Fibroblast of mammary gland (primary cell): Measurements from ENCODE around the gene PRDM11.

Source experiments
- DNase-seq: peaks from one replicate; pipeline ENCODE4 v3.0.0-alpha.2; 2010; ENCODE audit warnings: low read depth
- H3K4me3 ChIP-seq: 2 replicates; pipeline ENCODE4 v1.5.1; 2011; ENCODE audit warnings: low read depth, mild to moderate bottlenecking, low read length, moderate library complexity; ENCODE audit not compliant: control insufficient read depth
- CTCF ChIP-seq: conservative IDR thresholded peaks from 2 replicates; pipeline ENCODE4 v1.5.1; 2011; ENCODE audit warnings: low read depth, low read length, inconsistent platforms; ENCODE audit not compliant: control insufficient read depth, insufficient read depth

The PRDM11 gene

GRCh38 chr11:45146072-45147016 lies at the start of gene PRDM11:
Gene PRDM11 (plus strand): TSS chr11:45146639. CDS start chr11:45181767, 35,128 bp downstream.
- peak; percentile 68 for DNase-seq
- TF ChIP-seq CTCF, result no peak
- peak within 1 kb of the TSS; percentile 59 for H3K4me3 ChIP-seq

- DNase-seq, result peak; percentile 72
- no peak for TF ChIP-seq CTCF
- no peak overlapping the region for H3K4me3 ChIP-seq
Observed at GRCh38 chr11:45097721-45098493, 48.5 kb upstream of the PRDM11 start.

- no peak for DNase-seq
Observed at GRCh38 chr11:45098929-45099328, 47.5 kb upstream of the PRDM11 start.

GRCh38 chr11:45100339-45100738 lies 46.1 kb upstream of the PRDM11 start:
- DNase-seq, result peak; percentile 58
- H3K4me3 ChIP-seq, result no peak overlapping the region
- TF ChIP-seq CTCF, result no peak

More at GRCh38 chr11:45098929-45099328, 47.5 kb upstream of the PRDM11 start:
- no peak overlapping the region for H3K4me3 ChIP-seq
- no peak for TF ChIP-seq CTCF

GRCh38 chr11:45102361-45102809 lies 44.1 kb upstream of the PRDM11 start:
- no peak for DNase-seq
- no peak for TF ChIP-seq CTCF
- H3K4me3 ChIP-seq, result no peak overlapping the region

GRCh38 chr11:45102810-45103621 lies 43.4 kb upstream of the PRDM11 start:
- peak; percentile 91 for DNase-seq
- peak overlapping the region; percentile 16 for H3K4me3 ChIP-seq
- peak; percentile 94 for TF ChIP-seq CTCF
